Activated CD4-positive, alpha-beta memory T cell treated with anti-CD3 and anti-CD28 coated beads for 36 hours (primary cell): ENCODE results near the gene ARMC3. TPM values are rescaled to one million over a fixed set of nuclear protein-coding genes. Genes with fewer than 3 reads are reported as not detected.

ENCODE experiments used
- CTCF ChIA-PET: fragments of 350-600 bp; sonication (Branson Sonifier 250); formaldehyde crosslinking; loops from one replicate; lab custom pipeline; 2021; ENCODE audit warnings: antibody characterized with exemption, inconsistent platforms; lab: Charles Lee
- POLR2A ChIA-PET: fragments of 350-600 bp; sonication (Branson Sonifier 250); formaldehyde crosslinking; loops from one replicate; lab custom pipeline; 2021; ENCODE audit warnings: antibody characterized with exemption; lab: Charles Lee
- DNase-seq: peaks from one replicate; pipeline ENCODE4 v3.0.0-alpha.2; 2020
- H3K27ac Mint-ChIP-seq: one replicate; pipeline ENCODE4 v1.8.0; 2021; ENCODE audit warnings: mixed read lengths
- H3K27me3 Mint-ChIP-seq: one replicate; pipeline ENCODE4 v1.8.0; 2021; ENCODE audit warnings: mixed read lengths
- H3K36me3 Mint-ChIP-seq: one replicate; pipeline ENCODE4 v1.8.0; 2021; ENCODE audit warnings: mixed read lengths
- H3K4me1 Mint-ChIP-seq: one replicate; pipeline ENCODE4 v1.8.0; 2021; ENCODE audit warnings: low read depth, mixed read lengths
- H3K4me3 Mint-ChIP-seq: one replicate; pipeline ENCODE4 v1.8.0; 2021; ENCODE audit warnings: mild to moderate bottlenecking, mixed read lengths
- H3K9me3 Mint-ChIP-seq: one replicate; pipeline ENCODE4 v1.8.0; 2021; ENCODE audit warnings: mixed read lengths
- intact Hi-C: fragments of 100-400 bp; cut with micrococcal nuclease; formaldehyde crosslinking; loops from one replicate; pipeline ENCODE4 v1.15.1; 2023
- total RNA-seq, 2 experiments: library from RNA; stranded (reverse); gene quantifications; one replicate each; pipeline ENCODE4 v1.2.3, GENCODE V29; 2021

The ARMC3 gene
- total RNA-seq, 2 experiments from 2014 or later = not detected

- ChIA-PET CTCF (no interaction called here), POLR2A (no interaction called here)
- Mint-ChIP-seq H3K27me3 (no peaks in the 10 kb centered on the region), H3K9me3 (no peaks in the 10 kb centered on the region), H3K4me1 (no peaks in the 10 kb centered on the region), H3K4me3 (no peak overlapping the region), H3K36me3 (no peaks in the 10 kb centered on the region), H3K27ac (no peak overlapping the region)
- DNase-seq = no peak
- intact Hi-C loops = no loop called here
Observed at GRCh38 chr10:22934726-22935125, 6.9 kb downstream of the ARMC3 start.

GRCh38 chr10:22942437-22942836, 14.6 kb downstream of the ARMC3 start:
- H3K27ac Mint-ChIP-seq = no peak overlapping the region
- peaks cover 2% of the 10 kb centered on the region for H3K36me3 Mint-ChIP-seq
- ChIA-PET POLR2A (no interaction called here), CTCF (no interaction called here)
- no peak overlapping the region for H3K4me3 Mint-ChIP-seq
- DNase-seq = no peak
- peaks cover 12% of the 10 kb centered on the region for H3K4me1 Mint-ChIP-seq
- H3K27me3 Mint-ChIP-seq = peaks cover 12% of the 10 kb centered on the region
- intact Hi-C loops = no loop called here
- peaks cover 9% of the 10 kb centered on the region for H3K9me3 Mint-ChIP-seq

GRCh38 chr10:22945934-22946673, 18.3 kb downstream of the ARMC3 start:
- peaks cover 12% of the 10 kb centered on the region for H3K27me3 Mint-ChIP-seq
- peaks cover 23% of the 10 kb centered on the region for H3K9me3 Mint-ChIP-seq
- POLR2A ChIA-PET = no interaction called here
- intact Hi-C loops = no loop called here
- peaks cover 12% of the 10 kb centered on the region for H3K4me1 Mint-ChIP-seq
- CTCF ChIA-PET = interaction anchor here (0.9 kb wide), 1 partner anchor 594 kb away, joined by 3 read pairs; no protein-coding TSS in a partner anchor
- no peak overlapping the region for H3K4me3 Mint-ChIP-seq
- no peak overlapping the region for H3K27ac Mint-ChIP-seq
- peaks cover 7% of the 10 kb centered on the region for H3K36me3 Mint-ChIP-seq
- no peak for DNase-seq

GRCh38 chr10:22954970-22955369, 27.1 kb downstream of the ARMC3 start:
- Mint-ChIP-seq H3K4me3 (no peak overlapping the region), H3K36me3 (no peaks in the 10 kb centered on the region), H3K4me1 (no peaks in the 10 kb centered on the region), H3K27me3 (peaks cover 2% of the 10 kb centered on the region), H3K27ac (no peak overlapping the region), H3K9me3 (peaks cover 7% of the 10 kb centered on the region)
- no peak for DNase-seq
- CTCF ChIA-PET = no interaction called here
- POLR2A ChIA-PET = no interaction called here
- intact Hi-C loops = no loop called here

DNA sequence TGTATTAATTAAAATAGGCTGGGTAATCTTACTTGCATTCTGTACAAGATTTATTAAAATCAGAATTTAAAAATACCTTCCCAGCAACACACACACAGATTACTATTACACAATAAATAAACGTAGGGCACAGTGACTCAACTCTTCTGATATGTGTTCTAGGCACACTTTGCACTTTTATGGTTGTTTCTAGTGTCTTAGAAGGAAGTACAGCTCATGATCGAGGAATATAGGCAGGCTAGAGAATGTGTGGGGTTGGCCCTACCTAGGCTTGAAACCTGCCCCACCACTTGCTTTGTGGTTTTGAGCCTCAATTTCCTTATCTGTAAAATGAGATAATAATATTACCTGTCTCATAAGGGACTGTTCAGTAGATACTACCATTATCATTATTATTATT, 30.5 kb downstream of the ARMC3 start:
- no peaks in the 10 kb centered on the region for H3K36me3 Mint-ChIP-seq
- ChIA-PET POLR2A (no interaction called here), CTCF (no interaction called here)
- no peak overlapping the region for H3K4me3 Mint-ChIP-seq
- DNase-seq = no peak
- no peaks in the 10 kb centered on the region for H3K4me1 Mint-ChIP-seq
- intact Hi-C loops = no loop called here
- H3K9me3 Mint-ChIP-seq = peaks cover 4% of the 10 kb centered on the region
- H3K27me3 Mint-ChIP-seq = peaks cover 2% of the 10 kb centered on the region
- no peak overlapping the region for H3K27ac Mint-ChIP-seq

DNA sequence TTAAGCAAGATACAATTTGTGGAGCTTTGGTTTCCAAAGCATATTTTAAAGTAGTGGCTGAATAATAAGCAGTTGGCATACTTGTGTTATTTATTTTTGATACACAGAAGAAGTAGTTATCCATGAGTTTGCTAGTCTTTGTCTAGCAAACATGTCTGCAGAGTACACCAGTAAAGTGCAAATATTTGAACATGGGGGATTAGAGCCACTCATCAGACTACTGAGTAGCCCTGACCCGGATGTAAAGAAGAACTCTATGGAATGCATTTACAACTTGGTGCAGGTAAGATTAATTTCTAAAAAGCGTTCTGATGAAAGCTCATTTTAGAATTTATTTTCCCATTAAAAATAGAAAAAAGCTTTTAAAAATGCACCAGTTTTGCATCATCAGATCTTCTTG, 31.4 kb downstream of the ARMC3 start:
- Mint-ChIP-seq H3K36me3 (no peaks in the 10 kb centered on the region), H3K4me1 (no peaks in the 10 kb centered on the region), H3K9me3 (no peaks in the 10 kb centered on the region), H3K4me3 (no peak overlapping the region), H3K27ac (no peak overlapping the region), H3K27me3 (peaks cover 2% of the 10 kb centered on the region)
- no peak for DNase-seq
- POLR2A ChIA-PET = no interaction called here
- CTCF ChIA-PET = no interaction called here
- intact Hi-C loops = no loop called here

- ChIA-PET CTCF (no interaction called here), POLR2A (no interaction called here)
- no peak overlapping the region for H3K4me3 Mint-ChIP-seq
- peaks cover 2% of the 10 kb centered on the region for H3K27me3 Mint-ChIP-seq
- no peak for DNase-seq
- H3K9me3 Mint-ChIP-seq = no peaks in the 10 kb centered on the region
- no peaks in the 10 kb centered on the region for H3K36me3 Mint-ChIP-seq
- intact Hi-C loops = no loop called here
- H3K27ac Mint-ChIP-seq = no peak overlapping the region
- no peaks in the 10 kb centered on the region for H3K4me1 Mint-ChIP-seq
Observed at GRCh38 chr10:22959950-22960349, 32.1 kb downstream of the ARMC3 start.

GRCh38 chr10:22962817-22963216, 35.0 kb downstream of the ARMC3 start:
- Mint-ChIP-seq H3K4me1 (no peaks in the 10 kb centered on the region), H3K27ac (no peak overlapping the region), H3K27me3 (no peaks in the 10 kb centered on the region), H3K36me3 (no peaks in the 10 kb centered on the region), H3K9me3 (no peaks in the 10 kb centered on the region), H3K4me3 (no peak overlapping the region)
- no peak for DNase-seq
- ChIA-PET POLR2A (no interaction called here), CTCF (interaction anchor here (0.6 kb wide), 1 partner anchor 163 kb away, joined by 3 read pairs; no protein-coding TSS in a partner anchor)
- intact Hi-C loops = no loop called here

DNA sequence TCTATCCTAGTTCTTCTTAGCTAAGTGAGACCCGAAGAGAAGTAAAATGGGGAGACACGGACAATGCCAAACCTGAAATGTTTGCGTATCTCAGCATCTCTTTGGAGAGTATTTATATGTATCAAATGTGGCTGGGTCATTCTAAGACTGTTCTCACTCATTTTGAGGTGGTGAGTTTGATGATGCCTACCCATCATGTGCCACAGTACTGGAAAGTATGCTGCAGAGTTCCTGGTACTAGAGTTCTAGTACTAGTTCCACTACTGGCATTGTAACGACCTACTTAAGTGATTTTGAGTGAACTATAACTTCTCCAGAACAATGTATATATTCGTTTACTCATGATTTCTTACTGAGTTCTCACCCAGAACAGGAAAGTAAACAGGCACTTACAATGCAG, 41.9 kb downstream of the ARMC3 start:
- CTCF ChIA-PET = no interaction called here
- intact Hi-C loops = no loop called here
- Mint-ChIP-seq H3K4me1 (no peaks in the 10 kb centered on the region), H3K27ac (no peak overlapping the region), H3K4me3 (no peak overlapping the region), H3K36me3 (no peaks in the 10 kb centered on the region), H3K27me3 (no peaks in the 10 kb centered on the region), H3K9me3 (no peaks in the 10 kb centered on the region)
- POLR2A ChIA-PET = no interaction called here
- DNase-seq = no peak

- ChIA-PET CTCF (interaction anchor here (0.7 to 1.9 kb wide), 2 partner anchors 12 to 1480 kb away, joined by 3 to 4 read pairs; no protein-coding TSS in a partner anchor), POLR2A (no interaction called here)
- no peak overlapping the region for H3K4me3 Mint-ChIP-seq
- intact Hi-C loops = no loop called here
- DNase-seq = no peak
- no peaks in the 10 kb centered on the region for H3K9me3 Mint-ChIP-seq
- H3K36me3 Mint-ChIP-seq = no peaks in the 10 kb centered on the region
- H3K27ac Mint-ChIP-seq = no peak overlapping the region
- peaks cover 3% of the 10 kb centered on the region for H3K27me3 Mint-ChIP-seq
- H3K4me1 Mint-ChIP-seq = no peaks in the 10 kb centered on the region
Observed at GRCh38 chr10:22976534-22976933, 48.7 kb downstream of the ARMC3 start.

DNA sequence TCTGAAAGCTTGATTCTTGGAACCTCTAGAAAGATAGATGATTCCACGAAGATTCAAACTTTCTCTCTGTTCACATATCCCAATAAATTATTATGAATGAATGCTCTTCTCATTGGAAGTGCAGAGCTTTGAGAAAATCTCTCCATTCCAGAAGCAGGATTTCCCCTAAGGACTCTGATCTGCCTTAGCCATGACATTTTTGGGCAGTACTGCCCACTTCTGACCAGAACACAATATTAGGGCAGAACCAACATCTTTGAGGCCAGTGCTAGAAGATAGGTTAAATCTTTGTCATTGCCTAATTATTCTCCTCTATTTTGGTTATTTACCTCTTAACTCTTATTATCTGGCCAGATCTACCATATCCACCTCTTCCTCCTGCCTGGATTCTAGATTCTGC, 49.9 kb downstream of the ARMC3 start:
- no peak overlapping the region for H3K27ac Mint-ChIP-seq
- intact Hi-C loops = no loop called here
- H3K9me3 Mint-ChIP-seq = no peaks in the 10 kb centered on the region

DNA sequence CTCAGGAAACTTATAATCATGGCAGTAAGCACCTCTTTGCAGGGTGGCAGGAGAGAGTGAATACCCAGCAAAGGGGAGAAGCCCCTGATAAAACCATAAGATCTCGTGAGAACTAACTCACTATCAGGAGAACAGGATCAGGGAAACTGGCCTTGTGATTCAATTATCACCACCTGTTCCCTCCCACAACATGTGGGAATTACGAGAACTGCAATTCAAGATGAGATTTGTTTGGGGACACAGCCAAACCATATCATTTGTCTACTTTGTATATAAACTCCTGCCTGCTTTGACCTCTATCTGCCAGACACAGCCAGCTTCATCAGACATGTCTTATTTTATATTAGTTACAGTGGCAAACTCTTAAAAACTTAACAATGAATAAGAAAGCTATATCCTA, 50.4 kb downstream of the ARMC3 start:
- Mint-ChIP-seq H3K36me3 (no peaks in the 10 kb centered on the region), H3K4me3 (no peak overlapping the region), H3K9me3 (no peaks in the 10 kb centered on the region), H3K4me1 (no peaks in the 10 kb centered on the region), H3K27me3 (peaks cover 3% of the 10 kb centered on the region), H3K27ac (no peak overlapping the region)
- DNase-seq = no peak
- ChIA-PET CTCF (no interaction called here), POLR2A (no interaction called here)
- intact Hi-C loops = no loop called here

More for the DNA sequence above, 49.9 kb downstream of the ARMC3 start:
- H3K27me3 Mint-ChIP-seq = peaks cover 3% of the 10 kb centered on the region
- CTCF ChIA-PET = no interaction called here
- no peak overlapping the region for H3K4me3 Mint-ChIP-seq
- POLR2A ChIA-PET = no interaction called here
- DNase-seq = no peak
- H3K36me3 Mint-ChIP-seq = no peaks in the 10 kb centered on the region
- H3K4me1 Mint-ChIP-seq = no peaks in the 10 kb centered on the region

DNA sequence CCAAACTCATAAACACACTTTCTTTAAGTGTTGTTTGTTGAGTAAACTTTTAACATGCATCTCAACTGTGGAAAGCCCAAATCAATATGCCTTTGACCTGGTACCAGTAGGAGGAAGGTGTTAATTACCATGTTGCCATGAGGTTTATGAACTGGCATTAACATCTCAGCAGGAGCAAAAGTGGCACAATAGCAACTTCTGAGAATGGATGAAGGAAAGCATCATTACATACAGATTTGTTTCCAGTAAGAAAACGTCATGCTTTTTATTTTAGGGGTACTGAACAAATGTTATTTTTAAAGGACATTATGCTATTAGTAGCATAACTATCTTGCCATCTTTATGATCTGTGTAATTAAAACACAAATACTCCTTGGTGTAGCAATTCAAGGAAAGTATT, 51.1 kb downstream of the ARMC3 start:
- intact Hi-C loops = no loop called here
- ChIA-PET POLR2A (no interaction called here), CTCF (no interaction called here)
- Mint-ChIP-seq H3K4me1 (no peaks in the 10 kb centered on the region), H3K9me3 (no peaks in the 10 kb centered on the region), H3K27me3 (peaks cover 3% of the 10 kb centered on the region), H3K36me3 (no peaks in the 10 kb centered on the region), H3K27ac (no peak overlapping the region), H3K4me3 (no peak overlapping the region)
- no peak for DNase-seq
